Right lobe of liver (tissue), 4 donors: ENCODE results near the gene DISP3.

ENCODE experiments used
- POLR2A ChIP-seq: fragments of 450-650 bp; IDR thresholded peaks from one replicate; pipeline ENCODE4 v1.6.1; 2017; ENCODE audit warnings: antibody characterized with exemption, mild to moderate bottlenecking
- TF ChIP-seq, protein P1 (sequence below), 4 donors: fragments of 200-600 bp in 3 of 4; fragments of 450-650 bp in 1 of 4; IDR thresholded peaks; one replicate each; pipeline versions ENCODE4 v1.5.1 to v1.8.0; 2016 to 2022; ENCODE audit warnings: antibody characterized with exemption in 4 of 4, mild to moderate bottlenecking in 2 of 4
- donor health status: DM: no; HTN: no; CAD: no.
- donor health status: DM: no; HTN: no; CAD: no.
- donor health status: DM: no; HTN: yes; CAD: no.

DNA sequence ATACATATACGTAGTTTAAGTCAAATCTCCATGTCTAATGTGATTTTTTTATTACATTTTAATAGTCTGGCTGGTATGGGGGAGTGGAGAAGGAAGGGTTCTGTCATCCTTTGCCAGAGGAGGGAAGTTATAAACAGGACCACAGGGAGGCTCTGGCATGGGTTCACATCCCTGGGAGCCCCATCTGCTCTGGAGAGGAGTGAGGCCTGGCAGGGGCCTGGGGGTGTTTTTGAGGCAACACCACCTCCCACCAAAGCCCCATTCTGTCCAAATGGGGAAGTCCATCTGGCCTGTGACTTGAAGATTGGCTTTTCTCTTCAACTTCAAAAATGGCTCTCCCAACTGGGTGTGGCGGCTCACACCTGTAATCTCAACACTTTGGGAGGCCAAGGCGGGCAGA lies 15.8 kb downstream of the DISP3 start:
- no peak for TF ChIP-seq POLR2A
- TF ChIP-seq, protein P1, sequence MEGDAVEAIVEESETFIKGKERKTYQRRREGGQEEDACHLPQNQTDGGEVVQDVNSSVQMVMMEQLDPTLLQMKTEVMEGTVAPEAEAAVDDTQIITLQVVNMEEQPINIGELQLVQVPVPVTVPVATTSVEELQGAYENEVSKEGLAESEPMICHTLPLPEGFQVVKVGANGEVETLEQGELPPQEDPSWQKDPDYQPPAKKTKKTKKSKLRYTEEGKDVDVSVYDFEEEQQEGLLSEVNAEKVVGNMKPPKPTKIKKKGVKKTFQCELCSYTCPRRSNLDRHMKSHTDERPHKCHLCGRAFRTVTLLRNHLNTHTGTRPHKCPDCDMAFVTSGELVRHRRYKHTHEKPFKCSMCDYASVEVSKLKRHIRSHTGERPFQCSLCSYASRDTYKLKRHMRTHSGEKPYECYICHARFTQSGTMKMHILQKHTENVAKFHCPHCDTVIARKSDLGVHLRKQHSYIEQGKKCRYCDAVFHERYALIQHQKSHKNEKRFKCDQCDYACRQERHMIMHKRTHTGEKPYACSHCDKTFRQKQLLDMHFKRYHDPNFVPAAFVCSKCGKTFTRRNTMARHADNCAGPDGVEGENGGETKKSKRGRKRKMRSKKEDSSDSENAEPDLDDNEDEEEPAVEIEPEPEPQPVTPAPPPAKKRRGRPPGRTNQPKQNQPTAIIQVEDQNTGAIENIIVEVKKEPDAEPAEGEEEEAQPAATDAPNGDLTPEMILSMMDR (IDR thresholded peaks at IDR 0.05), result no peak
